Measurements from ENCODE around the gene VANGL1.

Gene VANGL1

DNA sequence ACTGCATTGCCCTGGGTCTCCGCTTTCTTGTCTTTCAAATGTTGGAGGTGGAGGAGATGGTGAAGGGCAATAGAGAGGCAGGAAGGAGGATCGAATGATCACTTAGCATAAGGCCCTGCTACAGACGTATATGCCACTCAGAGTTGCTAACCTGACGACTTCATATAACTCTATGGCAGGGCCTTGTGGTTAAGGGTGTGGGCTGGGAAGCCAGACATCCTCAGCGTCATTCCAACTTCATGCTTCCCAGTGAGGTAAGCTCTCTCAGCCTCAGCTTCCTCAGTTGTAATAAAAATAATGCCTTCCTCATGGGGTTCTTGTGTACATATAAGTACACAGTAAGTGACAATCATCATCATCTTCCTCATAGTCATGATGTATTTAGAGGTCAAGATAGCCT, 72.1 kb downstream of the VANGL1 start:
- no peak overlapping the region for H3K4me3 ChIP-seq (replicated peaks; ENCODE audit: insufficient read depth, low read length)
- H3K27me3 ChIP-seq (ENCODE audit: insufficient read depth, poor library complexity, severe bottlenecking): peaks cover 2% of the 10 kb centered on the region
- DNase-seq (ENCODE audit: low read depth in 1 of 2, low spot score in 1 of 2): no peak
- TF ChIP-seq GABPA (IDR thresholded peaks at IDR 0.05; ENCODE audit: low read depth): no peak
- TF ChIP-seq POLR2AphosphoS5 (IDR thresholded peaks at IDR 0.05; ENCODE audit: low read depth): no peak
- TF ChIP-seq, protein P1, sequence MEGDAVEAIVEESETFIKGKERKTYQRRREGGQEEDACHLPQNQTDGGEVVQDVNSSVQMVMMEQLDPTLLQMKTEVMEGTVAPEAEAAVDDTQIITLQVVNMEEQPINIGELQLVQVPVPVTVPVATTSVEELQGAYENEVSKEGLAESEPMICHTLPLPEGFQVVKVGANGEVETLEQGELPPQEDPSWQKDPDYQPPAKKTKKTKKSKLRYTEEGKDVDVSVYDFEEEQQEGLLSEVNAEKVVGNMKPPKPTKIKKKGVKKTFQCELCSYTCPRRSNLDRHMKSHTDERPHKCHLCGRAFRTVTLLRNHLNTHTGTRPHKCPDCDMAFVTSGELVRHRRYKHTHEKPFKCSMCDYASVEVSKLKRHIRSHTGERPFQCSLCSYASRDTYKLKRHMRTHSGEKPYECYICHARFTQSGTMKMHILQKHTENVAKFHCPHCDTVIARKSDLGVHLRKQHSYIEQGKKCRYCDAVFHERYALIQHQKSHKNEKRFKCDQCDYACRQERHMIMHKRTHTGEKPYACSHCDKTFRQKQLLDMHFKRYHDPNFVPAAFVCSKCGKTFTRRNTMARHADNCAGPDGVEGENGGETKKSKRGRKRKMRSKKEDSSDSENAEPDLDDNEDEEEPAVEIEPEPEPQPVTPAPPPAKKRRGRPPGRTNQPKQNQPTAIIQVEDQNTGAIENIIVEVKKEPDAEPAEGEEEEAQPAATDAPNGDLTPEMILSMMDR (IDR thresholded peaks at IDR 0.05; ENCODE audit: insufficient read depth, low read length): no peak
- no peak for TF ChIP-seq SPI1 (IDR thresholded peaks at IDR 0.05; ENCODE audit: borderline replicate concordance, low read depth)
- TF ChIP-seq, protein P2, sequence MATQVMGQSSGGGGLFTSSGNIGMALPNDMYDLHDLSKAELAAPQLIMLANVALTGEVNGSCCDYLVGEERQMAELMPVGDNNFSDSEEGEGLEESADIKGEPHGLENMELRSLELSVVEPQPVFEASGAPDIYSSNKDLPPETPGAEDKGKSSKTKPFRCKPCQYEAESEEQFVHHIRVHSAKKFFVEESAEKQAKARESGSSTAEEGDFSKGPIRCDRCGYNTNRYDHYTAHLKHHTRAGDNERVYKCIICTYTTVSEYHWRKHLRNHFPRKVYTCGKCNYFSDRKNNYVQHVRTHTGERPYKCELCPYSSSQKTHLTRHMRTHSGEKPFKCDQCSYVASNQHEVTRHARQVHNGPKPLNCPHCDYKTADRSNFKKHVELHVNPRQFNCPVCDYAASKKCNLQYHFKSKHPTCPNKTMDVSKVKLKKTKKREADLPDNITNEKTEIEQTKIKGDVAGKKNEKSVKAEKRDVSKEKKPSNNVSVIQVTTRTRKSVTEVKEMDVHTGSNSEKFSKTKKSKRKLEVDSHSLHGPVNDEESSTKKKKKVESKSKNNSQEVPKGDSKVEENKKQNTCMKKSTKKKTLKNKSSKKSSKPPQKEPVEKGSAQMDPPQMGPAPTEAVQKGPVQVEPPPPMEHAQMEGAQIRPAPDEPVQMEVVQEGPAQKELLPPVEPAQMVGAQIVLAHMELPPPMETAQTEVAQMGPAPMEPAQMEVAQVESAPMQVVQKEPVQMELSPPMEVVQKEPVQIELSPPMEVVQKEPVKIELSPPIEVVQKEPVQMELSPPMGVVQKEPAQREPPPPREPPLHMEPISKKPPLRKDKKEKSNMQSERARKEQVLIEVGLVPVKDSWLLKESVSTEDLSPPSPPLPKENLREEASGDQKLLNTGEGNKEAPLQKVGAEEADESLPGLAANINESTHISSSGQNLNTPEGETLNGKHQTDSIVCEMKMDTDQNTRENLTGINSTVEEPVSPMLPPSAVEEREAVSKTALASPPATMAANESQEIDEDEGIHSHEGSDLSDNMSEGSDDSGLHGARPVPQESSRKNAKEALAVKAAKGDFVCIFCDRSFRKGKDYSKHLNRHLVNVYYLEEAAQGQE (IDR thresholded peaks at IDR 0.05; ENCODE audit: insufficient replicate concordance, low read depth): no peak
- H3K27ac ChIP-seq (replicated peaks): no peak overlapping the region

DNA sequence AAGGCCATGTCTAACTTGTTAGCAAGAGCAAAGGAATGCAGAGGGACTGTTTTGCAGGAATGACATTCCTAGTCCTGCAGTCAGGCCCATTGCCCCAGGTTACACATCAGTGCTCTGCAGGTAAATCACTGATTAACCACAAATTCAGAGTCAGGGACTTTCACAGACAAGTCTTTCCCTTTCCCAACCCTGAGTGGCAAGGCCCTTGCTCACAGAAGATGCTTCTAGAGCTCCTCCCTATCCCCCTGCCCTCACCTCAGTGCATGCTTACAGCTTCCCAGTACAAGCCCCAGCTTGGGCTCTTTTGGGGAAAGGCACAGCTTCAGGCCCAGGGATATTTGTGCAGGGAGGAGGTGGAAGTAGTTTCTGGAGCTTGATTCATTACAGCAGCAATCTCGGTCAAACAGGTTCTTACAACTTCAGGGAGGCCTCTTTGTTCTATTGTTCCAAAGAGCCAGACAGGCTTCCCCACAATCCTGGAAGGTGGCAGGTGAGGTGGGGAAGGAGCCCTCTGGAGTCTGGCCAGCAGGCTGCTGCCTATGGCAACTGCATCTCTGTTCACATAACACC, 72.9 kb downstream of the VANGL1 start:
- no peak overlapping the region for H3K27ac ChIP-seq (replicated peaks)
- TF ChIP-seq GABPA (IDR thresholded peaks at IDR 0.05; ENCODE audit: low read depth): no peak
- no peak for TF ChIP-seq POLR2AphosphoS5 (IDR thresholded peaks at IDR 0.05; ENCODE audit: low read depth)
- TF ChIP-seq SPI1 (IDR thresholded peaks at IDR 0.05; ENCODE audit: borderline replicate concordance, low read depth): no peak
- TF ChIP-seq, protein P1 (IDR thresholded peaks at IDR 0.05; ENCODE audit: insufficient read depth, low read length): no peak
- TF ChIP-seq, protein P2 (IDR thresholded peaks at IDR 0.05; ENCODE audit: insufficient replicate concordance, low read depth): no peak
- no peak overlapping the region for H3K4me3 ChIP-seq (replicated peaks; ENCODE audit: insufficient read depth, low read length)
- DNase-seq (ENCODE audit: low read depth in 1 of 2, low spot score in 1 of 2): no peak
- H3K27me3 ChIP-seq (ENCODE audit: insufficient read depth, poor library complexity, severe bottlenecking): peaks cover 2% of the 10 kb centered on the region

DNA sequence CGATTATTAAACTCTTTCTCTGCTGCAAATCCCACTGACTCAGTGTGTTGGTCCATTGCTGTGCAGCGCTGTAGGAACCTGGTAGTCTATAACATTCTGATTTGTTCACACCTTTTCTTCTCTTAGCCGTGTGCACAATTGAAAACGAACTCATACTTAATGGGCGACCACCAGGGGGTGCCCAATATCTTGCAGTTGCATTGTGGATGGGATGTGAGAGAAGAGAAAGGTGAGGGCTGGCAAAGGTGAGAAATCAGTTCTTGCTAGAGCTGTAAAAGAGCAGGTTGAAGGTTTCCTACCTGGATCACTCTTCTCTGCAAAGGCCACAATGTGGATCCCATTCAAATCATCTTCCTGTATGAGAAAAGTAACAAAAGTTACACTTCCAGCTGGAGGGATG, 75.8 kb downstream of the VANGL1 start:
- DNase-seq (ENCODE audit: low read depth in 1 of 2, low spot score in 1 of 2): peak in 1 of 2 experiments; percentile 39

More for the DNA sequence above, 75.8 kb downstream of the VANGL1 start:
- no peak overlapping the region for H3K4me3 ChIP-seq (replicated peaks; ENCODE audit: insufficient read depth, low read length)
- H3K27ac ChIP-seq (replicated peaks): no peak overlapping the region
- TF ChIP-seq, protein P2 (IDR thresholded peaks at IDR 0.05; ENCODE audit: insufficient replicate concordance, low read depth): no peak
- TF ChIP-seq, protein P1 (IDR thresholded peaks at IDR 0.05; ENCODE audit: insufficient read depth, low read length): peak; percentile 20
- no peak for TF ChIP-seq GABPA (IDR thresholded peaks at IDR 0.05; ENCODE audit: low read depth)
- peaks cover 2% of the 10 kb centered on the region for H3K27me3 ChIP-seq (ENCODE audit: insufficient read depth, poor library complexity, severe bottlenecking)
